Measurements from ENCODE around the gene DMBX1. TPM values are rescaled to one million over a fixed set of nuclear protein-coding genes. Genes with fewer than 3 reads are reported as not detected.

DMBX1 gene
- total RNA-seq = under 1 TPM in 1 of 2 experiments, not detected in 1; 0.10 TPM

DNA sequence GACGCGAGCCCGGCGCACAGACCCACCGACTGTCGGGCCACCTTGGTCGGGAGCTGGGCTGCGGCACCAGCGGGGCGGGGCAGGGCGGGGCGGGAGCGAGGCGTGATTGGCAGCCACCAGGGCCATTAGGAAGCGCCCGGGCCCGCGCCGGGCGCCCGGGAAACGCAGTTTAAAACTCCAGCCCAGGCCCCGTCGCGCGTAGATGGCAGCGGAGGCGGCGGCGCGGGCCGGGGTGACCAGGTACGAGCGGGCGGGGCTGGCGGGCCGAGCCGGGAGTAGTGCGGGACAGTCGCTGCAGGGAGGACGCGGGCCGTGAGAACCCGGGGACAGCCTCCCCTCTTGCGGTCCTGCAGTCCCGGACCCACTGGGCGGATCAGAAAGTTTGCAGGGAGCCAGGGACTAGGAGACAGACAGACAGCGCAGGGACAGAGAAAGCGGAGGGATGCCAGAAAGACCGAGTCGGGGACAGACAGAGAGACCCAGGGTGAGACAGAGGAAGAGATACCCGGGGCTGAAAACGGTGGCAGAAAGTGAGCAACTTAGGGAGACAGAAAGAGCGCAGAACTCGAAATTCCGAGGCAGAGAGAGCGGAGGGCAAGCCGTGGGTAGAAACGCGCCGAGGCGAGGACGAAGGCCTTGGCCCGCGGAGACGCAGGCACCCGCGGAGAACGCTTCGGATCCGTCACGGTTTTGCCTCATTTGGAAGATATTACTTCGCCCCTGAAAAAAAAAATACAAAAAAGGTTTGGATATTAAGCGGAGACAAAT is at the start of gene DMBX1:
Gene DMBX1, plus strand, starts transcription at position 199 of the 768 bp plus-strand sequence. CDS start 17,175 bp downstream, outside the sequence.
- Mint-ChIP-seq H3K4me1 (peaks cover 17% of the 10 kb centered on the region), H3K27me3 (peaks cover 92% of the 10 kb centered on the region), H3K4me3 (peak within 1 kb of the TSS; percentile 53), H3K9me3 (no peaks in the 10 kb centered on the region), H3K36me3 (ENCODE audit: low read depth) (peaks cover 3% of the 10 kb centered on the region), H3K27ac (peak within 1 kb of the TSS; percentile 0)
- ChIA-PET POLR2A (no interaction called here), CTCF (interaction anchor here (0.7 to 1.0 kb wide), 2 partner anchors 37 to 43 kb away, joined by 3 to 4 read pairs; no protein-coding TSS in a partner anchor)
- DNase-seq = peak; percentile 38

DNA sequence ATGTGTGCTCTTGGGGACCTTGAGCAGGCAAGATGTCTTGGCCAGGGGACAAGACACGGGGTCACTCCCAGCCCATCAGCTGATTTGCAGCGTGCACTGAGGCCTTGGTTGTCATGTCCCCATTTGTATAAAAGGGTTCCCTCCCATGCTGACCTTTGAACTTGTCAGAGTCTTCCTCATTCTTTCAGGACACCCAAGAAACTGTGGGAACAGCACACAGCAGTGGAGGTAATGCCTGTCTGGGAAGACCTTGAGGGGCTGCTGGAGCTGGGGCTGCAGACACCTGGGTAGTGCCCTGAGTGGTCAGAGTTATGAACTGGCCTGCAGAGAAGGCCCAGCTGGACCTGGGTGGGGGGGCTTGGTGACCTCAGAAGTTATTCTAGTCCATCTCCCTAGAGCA is 49.2 kb upstream of the DMBX1 start:
- ChIA-PET CTCF (interaction anchor here (0.6 to 2.2 kb wide), 3 partner anchors 23 to 1601 kb away, joined by 3 to 8 read pairs (median 3); no protein-coding TSS in a partner anchor), POLR2A (no interaction called here)
- Mint-ChIP-seq H3K36me3 (ENCODE audit: low read depth) (no peaks in the 10 kb centered on the region), H3K4me3 (no peak overlapping the region), H3K27me3 (peaks cover 13% of the 10 kb centered on the region), H3K9me3 (no peaks in the 10 kb centered on the region), H3K27ac (no peak overlapping the region), H3K4me1 (peaks cover 9% of the 10 kb centered on the region)
- DNase-seq = no peak

DNA sequence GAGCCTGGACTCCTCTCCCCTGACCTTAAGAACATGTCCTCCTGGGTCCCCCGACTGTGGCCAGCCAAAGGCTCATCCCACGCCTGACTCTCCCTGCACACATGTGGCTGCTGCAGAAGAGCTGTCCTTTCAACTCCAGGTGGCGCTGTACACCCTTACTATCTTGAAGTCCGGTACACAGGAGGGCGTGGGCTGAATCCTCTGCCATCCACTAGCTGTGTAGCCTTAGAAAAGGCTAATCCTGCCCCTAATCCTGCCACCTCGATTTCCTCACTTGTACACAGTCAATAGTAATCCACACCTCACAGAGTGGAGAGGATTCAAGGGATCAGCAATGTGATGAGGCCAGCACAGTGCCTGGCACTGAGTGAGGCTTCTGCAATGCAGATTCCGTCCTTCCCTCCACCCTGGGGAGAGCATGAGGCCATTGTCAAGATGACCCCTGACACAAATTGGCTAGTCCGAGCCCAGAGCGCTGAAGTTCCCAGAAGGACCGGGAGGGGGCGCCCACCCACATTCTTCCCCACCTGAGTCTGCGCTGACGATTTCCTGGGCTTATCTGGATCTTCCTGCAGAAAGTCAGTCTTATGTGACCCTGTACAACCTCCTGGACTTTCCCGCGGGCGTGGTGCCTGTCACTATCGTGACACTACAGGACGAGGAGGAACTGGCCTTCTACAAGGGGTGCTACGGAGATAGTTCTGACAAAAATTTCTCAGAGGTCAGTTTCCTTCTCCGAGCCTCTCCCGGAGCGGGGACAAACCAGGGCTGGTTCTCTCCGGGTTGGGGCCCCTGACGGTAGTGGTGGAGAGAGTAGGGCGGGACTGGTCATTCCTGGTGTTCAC is 47.1 kb upstream of the DMBX1 start:
- POLR2A ChIA-PET = no interaction called here
- CTCF ChIA-PET = interaction anchor here (0.6 to 2.2 kb wide), 16 partner anchors 8 to 358 kb away, joined by 3 to 8 read pairs (median 3); no protein-coding TSS in a partner anchor
- peak overlapping the region; percentile 68 for H3K4me3 Mint-ChIP-seq
- peak; percentile 69 for DNase-seq
- peaks cover 30% of the 10 kb centered on the region for H3K27me3 Mint-ChIP-seq
- no peaks in the 10 kb centered on the region for H3K36me3 Mint-ChIP-seq (ENCODE audit: low read depth)
- H3K27ac Mint-ChIP-seq = no peak overlapping the region
- no peaks in the 10 kb centered on the region for H3K9me3 Mint-ChIP-seq
- peaks cover 9% of the 10 kb centered on the region for H3K4me1 Mint-ChIP-seq

DNA sequence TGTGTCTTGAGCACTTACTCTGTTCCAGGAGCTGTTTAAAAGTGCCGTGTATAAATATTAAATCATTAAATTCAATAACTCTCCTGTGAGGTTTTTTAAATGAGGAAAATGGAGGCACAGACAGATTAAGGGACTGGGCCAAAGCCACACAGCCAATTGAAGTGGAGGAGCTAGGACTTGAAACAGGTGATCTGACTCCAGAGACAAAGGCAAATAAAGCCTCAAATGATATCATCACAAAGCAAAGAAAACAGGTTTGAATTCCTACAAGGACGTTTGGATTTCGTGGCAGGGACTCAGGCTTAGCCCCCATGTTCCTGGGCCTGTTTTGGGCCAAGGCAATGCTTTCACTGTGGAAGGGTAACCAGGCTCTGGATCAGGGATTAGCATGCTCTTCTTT is 45.2 kb upstream of the DMBX1 start:
- DNase-seq = no peak
- H3K4me3 Mint-ChIP-seq = no peak overlapping the region
- ChIA-PET CTCF (interaction anchor here (1.3 kb wide), 1 partner anchor 77 kb away, joined by 4 read pairs; no protein-coding TSS in a partner anchor), POLR2A (no interaction called here)
- H3K36me3 Mint-ChIP-seq (ENCODE audit: low read depth) = no peaks in the 10 kb centered on the region
- no peaks in the 10 kb centered on the region for H3K9me3 Mint-ChIP-seq
- H3K4me1 Mint-ChIP-seq = peaks cover 12% of the 10 kb centered on the region
- H3K27ac Mint-ChIP-seq = no peak overlapping the region
- peaks cover 45% of the 10 kb centered on the region for H3K27me3 Mint-ChIP-seq

DNA sequence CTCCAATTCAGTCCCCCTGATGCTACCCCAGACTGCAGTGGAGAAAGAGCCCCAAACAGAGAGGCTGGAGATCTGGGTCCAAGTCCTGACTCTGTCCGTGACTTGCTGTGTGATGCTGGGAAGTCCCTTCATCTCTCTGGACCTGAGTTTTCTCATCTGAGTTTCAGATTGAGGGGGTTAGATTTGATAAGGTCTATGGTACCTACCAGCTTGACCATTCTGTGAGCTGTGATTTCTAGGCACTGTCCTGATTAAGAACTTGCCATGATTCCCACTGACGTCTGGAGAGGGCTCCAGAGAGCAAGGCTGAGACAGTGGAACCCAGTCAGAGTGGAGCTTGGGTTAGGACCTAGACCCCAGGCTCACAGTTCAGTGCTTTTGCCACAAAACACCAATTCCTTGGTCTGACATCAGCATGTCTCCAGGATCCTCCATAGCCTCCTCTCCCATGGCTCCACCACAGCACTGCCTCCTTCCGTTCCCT is 43.8 kb upstream of the DMBX1 start:
- POLR2A ChIA-PET = no interaction called here

DNA sequence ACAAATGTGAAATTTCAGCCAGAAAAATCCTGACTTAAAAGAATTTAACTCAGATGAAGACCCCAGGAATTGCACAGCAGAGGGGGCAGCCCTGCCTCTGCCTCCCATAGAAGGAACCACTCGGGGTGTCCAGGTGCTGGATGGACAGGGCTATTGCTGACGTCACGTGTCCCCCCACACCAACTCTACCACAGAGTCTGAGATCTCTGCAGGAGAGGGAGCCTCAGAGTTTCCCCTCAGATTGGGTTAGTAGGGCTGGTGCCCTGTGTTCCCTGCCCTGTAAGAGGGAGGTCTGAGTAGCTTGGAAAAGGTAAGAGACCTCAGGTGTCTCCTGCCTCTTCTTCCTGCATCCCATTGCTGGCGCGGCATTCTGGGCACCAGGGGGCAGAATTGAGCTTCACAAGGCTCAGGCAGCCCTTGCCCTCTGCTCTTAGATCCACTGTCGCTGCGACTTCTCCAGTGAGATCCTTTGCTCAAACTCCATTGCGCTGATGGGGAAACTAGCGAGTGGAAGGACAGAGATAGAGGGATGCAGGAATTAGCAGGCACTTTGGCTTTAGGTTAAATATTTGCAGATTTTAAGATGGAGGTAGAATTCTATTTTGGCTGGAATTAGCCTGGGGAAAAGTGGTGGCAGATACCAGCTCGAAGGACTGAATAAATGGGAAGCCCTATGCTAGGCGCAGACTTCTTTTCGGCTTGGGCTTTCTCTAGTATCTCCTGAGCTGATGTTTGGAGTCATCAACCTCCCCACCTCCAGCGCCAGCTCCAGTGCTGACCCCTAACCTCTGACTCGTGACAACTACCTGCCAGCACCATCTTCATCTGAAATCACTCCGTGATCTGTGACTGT is 42.8 kb upstream of the DMBX1 start:
- peak; percentile 80 for DNase-seq
- Mint-ChIP-seq H3K4me1 (peaks cover 13% of the 10 kb centered on the region), H3K9me3 (no peaks in the 10 kb centered on the region), H3K36me3 (ENCODE audit: low read depth) (no peaks in the 10 kb centered on the region), H3K27ac (no peak overlapping the region), H3K27me3 (peaks cover 60% of the 10 kb centered on the region), H3K4me3 (no peak overlapping the region)
- ChIA-PET CTCF (interaction anchor here (0.9 to 2.3 kb wide), 17 partner anchors 9 to 278 kb away, joined by 3 to 14 read pairs (median 5); no protein-coding TSS in a partner anchor), POLR2A (interaction anchor here (0.9 kb wide), 1 partner anchor 157 kb away, joined by 5 read pairs; the partner anchor contains the start of gene MKNK1)

More for the DNA sequence above, 43.8 kb upstream of the DMBX1 start:
- CTCF ChIA-PET = interaction anchor here (0.7 to 2.3 kb wide), 5 partner anchors 11 to 94 kb away, joined by 3 to 7 read pairs (median 4); no protein-coding TSS in a partner anchor
- peaks cover 50% of the 10 kb centered on the region for H3K27me3 Mint-ChIP-seq
- no peaks in the 10 kb centered on the region for H3K36me3 Mint-ChIP-seq (ENCODE audit: low read depth)
- no peak overlapping the region for H3K4me3 Mint-ChIP-seq
- DNase-seq = no peak
- no peaks in the 10 kb centered on the region for H3K9me3 Mint-ChIP-seq
- H3K27ac Mint-ChIP-seq = no peak overlapping the region
- H3K4me1 Mint-ChIP-seq = peaks cover 13% of the 10 kb centered on the region

DNA sequence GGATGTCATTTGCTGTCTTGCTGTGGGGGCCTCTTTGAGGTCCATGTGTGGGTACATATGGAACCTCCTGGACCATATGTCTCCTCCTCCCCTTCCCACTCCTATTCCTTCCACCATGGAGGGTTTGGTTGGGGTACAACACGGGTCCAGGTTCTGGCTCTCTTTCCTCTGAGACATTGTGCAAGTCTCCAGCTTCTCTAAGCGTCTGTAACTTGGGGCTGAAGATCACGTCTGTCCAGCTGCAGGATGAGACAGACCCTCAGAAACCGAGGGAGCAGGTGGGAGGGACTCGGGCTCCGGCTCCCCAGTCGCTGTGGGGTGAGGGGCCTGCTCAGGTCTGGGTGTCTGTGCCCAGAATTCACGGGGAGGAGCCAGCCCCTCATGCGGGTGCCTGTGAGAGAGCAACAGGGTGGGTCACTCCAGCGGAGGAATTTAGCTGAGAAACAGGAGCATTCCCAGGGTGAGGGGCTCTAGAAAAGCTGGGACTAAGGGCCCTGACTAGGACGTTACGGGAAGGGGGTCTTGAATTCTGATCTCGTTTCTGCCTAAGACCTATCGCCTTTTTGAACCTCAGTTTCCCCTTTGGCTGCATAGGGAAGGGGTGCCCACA is 42.0 kb upstream of the DMBX1 start:
- POLR2A ChIA-PET = interaction anchor here (0.9 kb wide), 1 partner anchor 157 kb away, joined by 5 read pairs; the partner anchor contains the start of gene MKNK1
- CTCF ChIA-PET = interaction anchor here (0.9 to 2.3 kb wide), 17 partner anchors 9 to 277 kb away, joined by 3 to 14 read pairs (median 5); no protein-coding TSS in a partner anchor

DNA sequence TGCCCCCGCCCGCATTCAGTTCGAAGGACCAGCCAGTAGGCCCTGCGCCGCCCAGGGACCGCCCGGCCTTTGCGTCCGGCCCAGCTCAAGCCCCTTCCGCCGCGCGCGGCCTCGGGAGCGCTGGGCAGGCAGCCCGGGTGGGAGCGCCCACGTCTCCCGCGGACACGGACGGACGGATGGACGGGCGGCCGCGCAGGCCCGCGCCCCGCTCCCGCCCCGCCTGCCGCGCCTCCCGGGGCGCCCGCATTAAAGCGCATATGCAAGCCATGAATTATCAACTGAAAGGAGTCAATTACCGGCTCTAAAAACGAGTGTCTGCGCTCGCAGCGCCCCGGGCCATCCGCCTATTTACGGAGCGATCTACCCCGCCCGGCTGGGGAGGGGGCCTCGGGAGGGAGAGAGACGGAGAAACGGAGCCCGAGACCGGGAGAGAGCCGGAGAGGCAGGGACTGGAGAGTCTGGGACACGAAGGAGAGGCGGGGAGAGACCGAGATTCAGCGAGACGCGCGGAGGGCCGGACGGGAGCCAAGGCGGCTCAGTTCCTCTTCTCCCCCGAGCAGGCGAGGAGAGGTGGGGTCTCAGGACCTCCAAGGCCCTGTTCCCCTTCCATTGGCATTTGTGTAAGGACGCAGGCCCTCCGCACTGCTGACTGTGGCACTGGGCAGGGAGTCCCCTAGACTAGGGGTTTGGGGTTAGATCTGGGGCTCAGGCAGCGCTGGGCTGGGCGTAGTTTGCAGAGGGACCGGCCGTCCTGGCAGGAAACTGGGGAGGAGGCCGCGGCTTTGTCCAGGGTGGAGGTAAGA is 41.3 kb upstream of the DMBX1 start:
- DNase-seq = no peak
- POLR2A ChIA-PET = no interaction called here
- CTCF ChIA-PET = interaction anchor here (1.0 to 3.5 kb wide), 6 partner anchors 24 to 85 kb away, joined by 3 to 14 read pairs (median 9); no protein-coding TSS in a partner anchor
- no peak overlapping the region for H3K4me3 Mint-ChIP-seq
- H3K9me3 Mint-ChIP-seq = no peaks in the 10 kb centered on the region
- peaks cover 5% of the 10 kb centered on the region for H3K4me1 Mint-ChIP-seq
- H3K27ac Mint-ChIP-seq = no peak overlapping the region
- H3K27me3 Mint-ChIP-seq = peaks cover 70% of the 10 kb centered on the region
- H3K36me3 Mint-ChIP-seq (ENCODE audit: low read depth) = no peaks in the 10 kb centered on the region

More for the DNA sequence above, 42.0 kb upstream of the DMBX1 start:
- Mint-ChIP-seq H3K4me1 (peaks cover 9% of the 10 kb centered on the region), H3K9me3 (no peaks in the 10 kb centered on the region), H3K4me3 (no peak overlapping the region), H3K27ac (no peak overlapping the region), H3K36me3 (ENCODE audit: low read depth) (no peaks in the 10 kb centered on the region), H3K27me3 (peaks cover 64% of the 10 kb centered on the region)
- DNase-seq = no peak

DNA sequence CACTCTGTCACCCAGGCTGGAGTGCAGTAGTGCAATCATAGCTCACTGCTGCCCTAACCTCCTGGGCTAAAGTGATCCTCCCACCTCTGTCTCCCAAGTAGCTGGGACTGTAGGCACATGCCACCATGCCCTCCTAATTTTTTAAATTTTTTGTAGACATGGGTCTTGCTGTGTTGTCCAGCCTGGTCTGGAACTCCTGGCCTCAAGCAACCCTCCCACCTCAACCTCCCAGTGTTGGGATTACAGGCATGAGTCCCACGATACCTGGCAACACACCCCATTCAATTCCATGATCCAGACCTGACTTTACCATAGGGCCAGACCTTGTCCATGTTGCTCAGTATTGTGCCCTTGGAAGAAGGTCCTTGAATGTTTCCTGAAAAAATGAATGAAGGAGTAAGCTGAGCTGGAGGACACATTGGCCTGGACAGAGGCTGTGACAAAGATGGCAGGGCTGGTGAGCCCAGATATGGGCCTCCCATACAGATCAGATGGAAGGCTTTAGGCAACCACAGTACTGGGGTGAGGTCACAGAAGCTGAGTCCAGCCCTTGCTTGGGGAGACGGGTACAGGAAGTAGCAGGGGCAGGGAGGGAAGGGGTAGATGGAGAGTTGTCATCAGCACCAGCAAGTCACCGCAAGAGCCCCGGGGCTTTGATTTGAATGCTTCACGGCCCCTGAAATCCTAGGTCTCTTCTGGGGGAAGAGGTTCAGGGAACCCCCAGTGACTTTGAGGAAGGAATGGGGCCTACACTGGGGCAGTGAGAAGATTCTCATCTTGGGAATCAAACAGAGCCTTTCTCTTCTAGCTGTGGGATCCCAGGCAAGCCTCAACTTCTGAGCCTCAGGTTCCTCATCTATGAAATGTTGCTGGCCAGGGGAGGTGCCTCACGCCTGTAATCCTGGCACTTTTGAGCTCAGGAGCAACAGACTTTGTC is 40.1 kb upstream of the DMBX1 start:
- Mint-ChIP-seq H3K27me3 (peaks cover 67% of the 10 kb centered on the region), H3K27ac (no peak overlapping the region), H3K4me1 (peaks cover 4% of the 10 kb centered on the region), H3K4me3 (no peak overlapping the region), H3K9me3 (no peaks in the 10 kb centered on the region), H3K36me3 (ENCODE audit: low read depth) (no peaks in the 10 kb centered on the region)
- ChIA-PET CTCF (interaction anchor here (0.9 to 3.5 kb wide), 4 partner anchors 8 to 84 kb away, joined by 3 to 12 read pairs (median 4); no protein-coding TSS in a partner anchor), POLR2A (no interaction called here)
- DNase-seq = no peak

DNA sequence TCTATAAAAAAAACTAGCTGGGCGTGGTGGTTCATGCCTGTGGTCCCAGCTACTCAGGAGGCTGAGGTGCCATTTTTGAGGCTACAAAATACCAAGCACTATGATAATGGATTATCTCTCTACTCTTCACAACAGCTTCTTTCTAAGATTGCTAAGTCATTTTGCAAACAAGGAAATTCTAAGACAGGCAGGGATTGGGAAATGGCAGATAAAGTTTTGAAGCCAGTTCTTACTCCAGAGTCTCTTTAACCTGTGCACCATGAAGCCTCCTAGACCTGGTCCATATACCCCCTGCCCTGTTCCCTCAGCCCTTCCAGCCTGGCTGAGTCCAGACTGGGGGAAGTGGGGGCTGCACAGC is 39.5 kb upstream of the DMBX1 start:
- ChIA-PET CTCF (interaction anchor here (0.9 to 3.5 kb wide), 3 partner anchors 8 to 83 kb away, joined by 3 to 12 read pairs (median 4); no protein-coding TSS in a partner anchor), POLR2A (no interaction called here)
- Mint-ChIP-seq H3K27ac (no peak overlapping the region), H3K4me3 (no peak overlapping the region), H3K9me3 (no peaks in the 10 kb centered on the region), H3K36me3 (ENCODE audit: low read depth) (no peaks in the 10 kb centered on the region), H3K4me1 (peaks cover 4% of the 10 kb centered on the region), H3K27me3 (peaks cover 68% of the 10 kb centered on the region)
- DNase-seq = no peak

Measured in activated CD4-positive, alpha-beta T cell treated with anti-CD3 and anti-CD28 coated beads, Interleukin-2, amount 10 ng/mL, durations not matched to agents 7 days and 5 days (primary cell).